H1 (cell line): ENCODE measurements around the gene ZNF530. TPM values are rescaled to one million over a fixed set of nuclear protein-coding genes. Genes with fewer than 3 reads are reported as not detected.

ENCODE experiments used
- BCL11A ChIP-seq, 2 experiments: IDR thresholded peaks; one replicate each; pipeline ENCODE4 v1.6.1; 2011; ENCODE audit warnings: low read depth in 2 of 2, low read length in 2 of 2, mild to moderate bottlenecking in 2 of 2
- CHD7 ChIP-seq: fragments of 300-600 bp; sonication (generic); IDR thresholded peaks from 2 replicates; pipeline ENCODE4 v1.7.1; 2012; ENCODE audit warnings: low read length, moderate library complexity, mild to moderate bottlenecking, inconsistent platforms; ENCODE audit not compliant: insufficient replicate concordance
- NANOG ChIP-seq: IDR thresholded peaks from 2 replicates; pipeline ENCODE4 v1.6.1; 2011; ENCODE audit warnings: low read length, low read depth, mild to moderate bottlenecking, inconsistent platforms; ENCODE audit not compliant: insufficient read depth, poor library complexity, severe bottlenecking
- RAD21 ChIP-seq, 2 experiments: IDR thresholded peaks in 1 of 2; conservative IDR thresholded peaks in 1 of 2; 2 replicates each; pipeline ENCODE4 v1.6.1; 2011; ENCODE audit warnings: low read depth in 2 of 2, low read length in 2 of 2, improper control_type of control experiment in 1 of 2, inconsistent platforms in 1 of 2, mild to moderate bottlenecking in 1 of 2, moderate library complexity in 1 of 2
- RBBP5 ChIP-seq: IDR thresholded peaks from 2 replicates; pipeline ENCODE4 v1.7.1; 2012; ENCODE audit warnings: low read depth, mild to moderate bottlenecking, inconsistent platforms, low read length, moderate library complexity, borderline replicate concordance
- SAP30 ChIP-seq: fragments of 300-600 bp; sonication (generic); IDR thresholded peaks from 2 replicates; pipeline ENCODE4 v1.7.1; 2012; ENCODE audit warnings: low read length, moderate library complexity, mild to moderate bottlenecking, inconsistent platforms; ENCODE audit not compliant: insufficient read depth, insufficient replicate concordance
- SIRT6 ChIP-seq: IDR thresholded peaks from one replicate; pipeline ENCODE4 v1.7.1; 2012; ENCODE audit warnings: low read length, inconsistent platforms
- SIX5 ChIP-seq: IDR thresholded peaks from 2 replicates; pipeline ENCODE4 v1.6.1; 2011; ENCODE audit warnings: mild to moderate bottlenecking, low read depth, low read length
- YY1 ChIP-seq: IDR thresholded peaks from 2 replicates; pipeline ENCODE4 v1.6.1; 2011; ENCODE audit warnings: low read depth, mild to moderate bottlenecking, low read length
- polyA plus RNA-seq, 7 experiments: library from polyadenylated mRNA; depleted of rRNA in 3 of 7; stranded (reverse) in 5 of 7; unstranded in 2 of 7; fragments of >200 nt in 5 of 7; fragments of 200-250 nt in 2 of 7; gene quantifications; 1 replicate in 5 of 7; 2 replicates in 1 of 7; 4 replicates in 1 of 7; pipeline versions ENCODE4 v1.2.1 to v1.2.3, GENCODE V29; 2011 to 2013; ENCODE audit warnings: missing spikeins in 2 of 7, mixed read lengths in 2 of 7
- total RNA-seq: library from RNA; stranded (reverse); fragmentation: NEBNext Ultra II Directional; extraction: Animal tissue kit (Norgen Biotek cat#: 25700); gene quantifications from 2 replicates; pipeline ENCODE4 v1.2.1, GENCODE V29; 2021

The ZNF530 gene
- total and polyA plus RNA-seq, 2 of the 8 experiments (the other 6 are each of a cell fraction or from before 2014, with no cell fraction given) = 4.2 to 9.3 TPM

- no peak for TF ChIP-seq CHD7
- peak; percentile 90 for TF ChIP-seq YY1
- no peak for TF ChIP-seq SAP30
- TF ChIP-seq SIRT6 = no peak
- TF ChIP-seq NANOG = no peak
- no peak for TF ChIP-seq BCL11A (IDR thresholded peaks at IDR 0.05; ENCODE audit: low read depth in 2 of 2, low read length in 2 of 2)
- TF ChIP-seq RAD21 (IDR thresholded peaks at IDR 0.05 in 1 of 2, conservative IDR thresholded peaks at IDR 0.05 in 1 of 2; ENCODE audit: low read depth in 2 of 2, low read length in 2 of 2) = 0 out of 4 replicates have a peak, but pooled peaks of 1 of the 2 experiments have one; percentile 2
- peak; percentile 42; the same call in 1 of the 2 replicates for TF ChIP-seq RBBP5
- TF ChIP-seq SIX5 = peak; percentile 72
These were observed 14.5 kb downstream of the ZNF530 start, which contains the start of gene ZNF134 (continued) for GRCh38 chr19:57613941-57614743.
